ENCODE data around the gene UCKL1.

The UCKL1 gene

GRCh38 chr20:63890201-63890576 is 66.0 kb downstream of the UCKL1 start:
- Histone ChIP-seq H3K36me3 (replicated peaks; ENCODE audit: insufficient read depth, low read length) (no peaks in the 10 kb centered on the region), H3K4me2 (ENCODE audit: low read depth, low read length) (no peak overlapping the region), H3K79me2 (ENCODE audit: low read length) (no peaks in the 10 kb centered on the region), H3K9me3 (replicated peaks; ENCODE audit: insufficient read depth, low read length) (no peaks in the 10 kb centered on the region), H3K4me3 (ENCODE audit: low read length) (no peak overlapping the region), H3K27me3 (replicated peaks; ENCODE audit: insufficient read depth, low read length) (no peaks in the 10 kb centered on the region), H3F3A (ENCODE audit: insufficient read depth, low read length) (peaks cover 10% of the 10 kb centered on the region; the same call in 1 of the 2 replicates), H3K9ac (ENCODE audit: low read length) (no peak overlapping the region), H3K4me1 (ENCODE audit: low read length) (no peaks in the 10 kb centered on the region), H2AFZ (ENCODE audit: low read length) (no peak overlapping the region), H3K9me2 (replicated peaks; ENCODE audit: insufficient read depth, low read length) (no peaks in the 10 kb centered on the region), H3K27ac (ENCODE audit: low read length) (no peak overlapping the region), H4K20me1 (ENCODE audit: insufficient read depth, low read length) (no peaks in the 10 kb centered on the region)
- no peak for DNase-seq
- no peak for TF ChIP-seq EZH2 (optimal IDR thresholded peaks at IDR 0.05; ENCODE audit: low read depth, low read length)
- TF ChIP-seq CTCF (IDR thresholded peaks at IDR 0.05; ENCODE audit: low read length): no peak
- no peak for TF ChIP-seq EZH2phosphoT487 (IDR thresholded peaks at IDR 0.05; ENCODE audit: low read length)
